ENCODE data around the gene PBX3. TPM values are rescaled to one million over a fixed set of nuclear protein-coding genes. Genes with fewer than 3 reads are reported as not detected.
A peak's percentile ranks its signal among the peaks of the same experiment; 100 is the strongest.

PBX3 gene
- total and polyA plus RNA-seq, 2 donors (not counting 1 experiment from before 2014, with no cell fraction given) = 35.8 to 51.8 TPM

DNA sequence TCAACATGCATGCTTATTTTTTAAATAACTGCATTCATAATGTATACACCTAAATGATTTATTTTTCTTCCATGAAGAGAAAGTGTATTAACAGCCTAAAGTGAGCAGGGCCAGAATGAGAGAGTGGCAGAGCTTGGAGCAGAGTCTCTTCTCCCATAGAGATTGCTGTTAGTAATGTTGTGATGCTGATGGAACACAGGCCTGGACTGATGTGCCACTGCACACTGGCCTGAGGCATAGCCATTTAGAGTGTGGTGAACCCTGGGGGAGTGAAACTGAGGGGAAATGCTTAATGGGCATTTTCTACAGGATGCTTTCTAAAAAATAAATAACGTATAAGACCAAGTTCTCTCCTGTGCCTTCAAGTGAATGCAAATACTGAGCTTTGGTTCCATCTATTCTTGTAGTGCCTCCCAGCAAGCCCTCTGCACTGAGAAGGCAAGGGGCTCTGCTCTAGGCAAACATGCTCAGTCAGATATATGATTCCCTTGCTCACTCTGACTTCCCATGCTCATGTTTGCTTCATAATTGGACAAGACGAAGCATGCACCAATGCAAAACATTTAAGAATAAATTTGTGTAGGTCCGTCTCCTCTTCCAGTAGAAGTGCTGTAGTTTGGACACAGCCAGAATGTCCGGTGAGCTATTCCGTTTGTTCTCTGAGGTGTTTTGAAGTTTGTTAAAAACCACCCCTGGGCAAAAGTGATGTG lies 185.7 kb downstream of the PBX3 start:
- no peaks in the 10 kb centered on the region for H3K36me3 ChIP-seq (ENCODE audit: control insufficient read depth, insufficient read depth, low read length)
- H3K27me3 ChIP-seq (ENCODE audit: control insufficient read depth, insufficient read depth, low read length) = no peaks in the 10 kb centered on the region
- no peak overlapping the region for H2AFZ ChIP-seq (ENCODE audit: low read length)
- no peak overlapping the region for H3K9ac ChIP-seq (ENCODE audit: insufficient read depth, low read length)
- peaks cover 4% of the 10 kb centered on the region for H3K4me1 ChIP-seq (ENCODE audit: control insufficient read depth, extremely low read depth, insufficient read depth, low read length)
- peak overlapping the region; percentile 59 for H3K27ac ChIP-seq (ENCODE audit: insufficient read depth, low read length)
- no peak for DNase-seq (ENCODE audit: low read depth in 2 of 2)
- H3K4me3 ChIP-seq (replicated peaks in 1 of 4; ENCODE audit: control extremely low read depth in 1 of 4, insufficient read depth in 1 of 4, low read depth in 3 of 4, low read length in 4 of 4) = no peak overlapping the region
- no peak overlapping the region for H3K4me2 ChIP-seq (ENCODE audit: extremely low read depth, insufficient read depth, low read length)
- peaks cover 3% of the 10 kb centered on the region for H3K79me2 ChIP-seq (ENCODE audit: control insufficient read depth, insufficient read depth, low read length)
- TF ChIP-seq, protein P1, sequence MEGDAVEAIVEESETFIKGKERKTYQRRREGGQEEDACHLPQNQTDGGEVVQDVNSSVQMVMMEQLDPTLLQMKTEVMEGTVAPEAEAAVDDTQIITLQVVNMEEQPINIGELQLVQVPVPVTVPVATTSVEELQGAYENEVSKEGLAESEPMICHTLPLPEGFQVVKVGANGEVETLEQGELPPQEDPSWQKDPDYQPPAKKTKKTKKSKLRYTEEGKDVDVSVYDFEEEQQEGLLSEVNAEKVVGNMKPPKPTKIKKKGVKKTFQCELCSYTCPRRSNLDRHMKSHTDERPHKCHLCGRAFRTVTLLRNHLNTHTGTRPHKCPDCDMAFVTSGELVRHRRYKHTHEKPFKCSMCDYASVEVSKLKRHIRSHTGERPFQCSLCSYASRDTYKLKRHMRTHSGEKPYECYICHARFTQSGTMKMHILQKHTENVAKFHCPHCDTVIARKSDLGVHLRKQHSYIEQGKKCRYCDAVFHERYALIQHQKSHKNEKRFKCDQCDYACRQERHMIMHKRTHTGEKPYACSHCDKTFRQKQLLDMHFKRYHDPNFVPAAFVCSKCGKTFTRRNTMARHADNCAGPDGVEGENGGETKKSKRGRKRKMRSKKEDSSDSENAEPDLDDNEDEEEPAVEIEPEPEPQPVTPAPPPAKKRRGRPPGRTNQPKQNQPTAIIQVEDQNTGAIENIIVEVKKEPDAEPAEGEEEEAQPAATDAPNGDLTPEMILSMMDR (conservative IDR thresholded peaks at IDR 0.05 in 1 of 2, IDR thresholded peaks at IDR 0.05 in 1 of 2; ENCODE audit: low read depth in 1 of 2, low read length in 2 of 2) = no peak
- TF ChIP-seq EZH2 (IDR thresholded peaks at IDR 0.05; ENCODE audit: low read length, missing control alignments) = no peak
- no peaks in the 10 kb centered on the region for H3K9me3 ChIP-seq (ENCODE audit: control insufficient read depth, insufficient read depth, low read depth, low read length)
- no peaks in the 10 kb centered on the region for H4K20me1 ChIP-seq (ENCODE audit: control insufficient read depth, extremely low read depth, insufficient read depth, low read length)

DNA sequence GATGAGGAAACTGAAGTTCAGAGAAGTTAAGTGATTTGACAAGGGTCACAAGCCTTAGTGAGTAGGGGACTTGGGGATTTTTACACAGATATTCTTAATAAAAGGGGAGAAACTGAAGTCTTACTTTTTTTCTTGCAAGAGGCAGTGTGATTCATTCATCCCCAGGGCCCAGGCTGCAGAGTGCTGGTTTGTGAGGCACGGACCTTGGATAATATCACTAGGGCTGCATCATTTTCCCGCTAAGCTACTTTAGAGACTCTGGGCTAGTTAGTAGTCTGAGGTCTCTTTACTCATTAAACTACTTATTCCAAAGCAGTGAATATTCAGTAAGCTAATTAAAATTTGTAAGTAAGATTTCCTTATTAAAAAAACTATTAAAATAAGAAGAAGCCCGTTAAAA lies 195.0 kb downstream of the PBX3 start:
- Histone ChIP-seq H2AFZ (ENCODE audit: low read length) (no peak overlapping the region), H4K20me1 (ENCODE audit: control insufficient read depth, extremely low read depth, insufficient read depth, low read length) (no peaks in the 10 kb centered on the region), H3K9ac (ENCODE audit: insufficient read depth, low read length) (no peak overlapping the region), H3K27me3 (ENCODE audit: control insufficient read depth, insufficient read depth, low read length) (no peaks in the 10 kb centered on the region), H3K4me3 (replicated peaks in 1 of 4; ENCODE audit: control extremely low read depth in 1 of 4, insufficient read depth in 1 of 4, low read depth in 3 of 4, low read length in 4 of 4) (no peak overlapping the region), H3K79me2 (ENCODE audit: control insufficient read depth, insufficient read depth, low read length) (no peaks in the 10 kb centered on the region), H3K4me1 (ENCODE audit: control insufficient read depth, extremely low read depth, insufficient read depth, low read length) (no peaks in the 10 kb centered on the region), H3K27ac (ENCODE audit: insufficient read depth, low read length) (no peak overlapping the region), H3K4me2 (ENCODE audit: extremely low read depth, insufficient read depth, low read length) (no peak overlapping the region), H3K36me3 (ENCODE audit: control insufficient read depth, insufficient read depth, low read length) (no peaks in the 10 kb centered on the region), H3K9me3 (ENCODE audit: control insufficient read depth, insufficient read depth, low read depth, low read length) (no peaks in the 10 kb centered on the region)
- no peak for TF ChIP-seq EZH2 (IDR thresholded peaks at IDR 0.05; ENCODE audit: low read length, missing control alignments)
- TF ChIP-seq, protein P1 (conservative IDR thresholded peaks at IDR 0.05 in 1 of 2, IDR thresholded peaks at IDR 0.05 in 1 of 2; ENCODE audit: low read depth in 1 of 2, low read length in 2 of 2) = no peak
- peak in 1 of 2 donors; percentile 41 for DNase-seq (ENCODE audit: low read depth in 2 of 2)

DNA sequence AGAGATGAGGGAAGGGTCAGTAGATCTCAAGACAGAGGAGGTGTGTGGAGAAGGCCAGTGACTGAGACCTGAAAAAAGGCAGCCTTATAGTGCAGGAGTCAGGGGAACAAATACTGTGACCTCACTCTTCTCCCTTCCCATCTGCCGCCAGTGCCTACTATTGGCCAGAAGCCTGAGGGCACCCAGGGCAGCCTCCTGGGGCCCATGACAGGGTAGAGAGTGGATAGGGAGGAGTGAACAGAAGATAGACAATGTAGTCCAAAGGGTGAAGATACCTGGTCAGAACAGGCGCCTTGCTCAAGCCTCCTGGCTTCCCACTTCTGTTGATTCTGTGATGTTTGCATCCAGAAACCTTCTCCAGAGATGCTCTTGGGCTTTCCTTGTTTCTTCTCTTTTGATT lies 196.7 kb downstream of the PBX3 start:
- Histone ChIP-seq H3K4me1 (ENCODE audit: control insufficient read depth, extremely low read depth, insufficient read depth, low read length) (no peaks in the 10 kb centered on the region), H3K36me3 (ENCODE audit: control insufficient read depth, insufficient read depth, low read length) (no peaks in the 10 kb centered on the region), H3K27me3 (ENCODE audit: control insufficient read depth, insufficient read depth, low read length) (no peaks in the 10 kb centered on the region), H2AFZ (ENCODE audit: low read length) (no peak overlapping the region), H3K79me2 (ENCODE audit: control insufficient read depth, insufficient read depth, low read length) (no peaks in the 10 kb centered on the region), H3K27ac (ENCODE audit: insufficient read depth, low read length) (no peak overlapping the region), H3K9me3 (ENCODE audit: control insufficient read depth, insufficient read depth, low read depth, low read length) (no peaks in the 10 kb centered on the region), H3K4me3 (replicated peaks in 1 of 4; ENCODE audit: control extremely low read depth in 1 of 4, insufficient read depth in 1 of 4, low read depth in 3 of 4, low read length in 4 of 4) (no peak overlapping the region), H3K4me2 (ENCODE audit: extremely low read depth, insufficient read depth, low read length) (no peak overlapping the region), H4K20me1 (ENCODE audit: control insufficient read depth, extremely low read depth, insufficient read depth, low read length) (no peaks in the 10 kb centered on the region), H3K9ac (ENCODE audit: insufficient read depth, low read length) (no peak overlapping the region)
- DNase-seq (ENCODE audit: low read depth in 2 of 2) = no peak
- TF ChIP-seq, protein P1 (conservative IDR thresholded peaks at IDR 0.05 in 1 of 2, IDR thresholded peaks at IDR 0.05 in 1 of 2; ENCODE audit: low read depth in 1 of 2, low read length in 2 of 2) = no peak
- TF ChIP-seq EZH2 (IDR thresholded peaks at IDR 0.05; ENCODE audit: low read length, missing control alignments) = no peak
